Lower leg skin (tissue), 3 donors: ENCODE results near the gene C3orf85.

Source experiments
- POLR2A ChIP-seq, 2 donors: fragments of 450-650 bp; IDR thresholded peaks; one replicate each; pipeline ENCODE4 v1.6.1; 2016 to 2017; ENCODE audit warnings: antibody characterized with exemption in 2 of 2, mild to moderate bottlenecking in 1 of 2, moderate library complexity in 1 of 2
- TF ChIP-seq, protein P1 (sequence below), 3 donors: fragments of 450-650 bp; IDR thresholded peaks; one replicate each; pipeline ENCODE4 v1.5.1; 2016; ENCODE audit warnings: antibody characterized with exemption in 3 of 3, mild to moderate bottlenecking in 3 of 3, moderate library complexity in 2 of 3

DNA sequence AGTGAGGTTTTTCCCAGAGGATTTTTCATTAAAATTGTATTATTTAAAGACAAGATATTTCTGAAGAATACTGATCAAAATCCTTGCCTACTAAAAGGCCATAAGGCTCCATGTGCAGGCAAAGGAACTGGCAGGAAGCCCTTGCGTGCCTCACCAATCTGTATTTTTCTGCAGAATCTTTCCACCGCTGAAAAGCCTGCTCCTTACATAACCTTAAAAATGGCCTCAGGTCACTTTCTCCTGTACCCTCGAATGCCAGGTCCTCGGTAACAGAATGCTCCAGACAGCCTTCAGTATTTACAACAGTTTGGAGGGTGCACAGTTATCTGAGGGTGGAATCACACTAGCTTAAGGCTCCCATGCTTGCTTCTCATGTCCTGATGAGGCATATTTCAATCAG is 21.8 kb upstream of the C3orf85 start:
- TF ChIP-seq, protein P1, sequence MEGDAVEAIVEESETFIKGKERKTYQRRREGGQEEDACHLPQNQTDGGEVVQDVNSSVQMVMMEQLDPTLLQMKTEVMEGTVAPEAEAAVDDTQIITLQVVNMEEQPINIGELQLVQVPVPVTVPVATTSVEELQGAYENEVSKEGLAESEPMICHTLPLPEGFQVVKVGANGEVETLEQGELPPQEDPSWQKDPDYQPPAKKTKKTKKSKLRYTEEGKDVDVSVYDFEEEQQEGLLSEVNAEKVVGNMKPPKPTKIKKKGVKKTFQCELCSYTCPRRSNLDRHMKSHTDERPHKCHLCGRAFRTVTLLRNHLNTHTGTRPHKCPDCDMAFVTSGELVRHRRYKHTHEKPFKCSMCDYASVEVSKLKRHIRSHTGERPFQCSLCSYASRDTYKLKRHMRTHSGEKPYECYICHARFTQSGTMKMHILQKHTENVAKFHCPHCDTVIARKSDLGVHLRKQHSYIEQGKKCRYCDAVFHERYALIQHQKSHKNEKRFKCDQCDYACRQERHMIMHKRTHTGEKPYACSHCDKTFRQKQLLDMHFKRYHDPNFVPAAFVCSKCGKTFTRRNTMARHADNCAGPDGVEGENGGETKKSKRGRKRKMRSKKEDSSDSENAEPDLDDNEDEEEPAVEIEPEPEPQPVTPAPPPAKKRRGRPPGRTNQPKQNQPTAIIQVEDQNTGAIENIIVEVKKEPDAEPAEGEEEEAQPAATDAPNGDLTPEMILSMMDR (IDR thresholded peaks at IDR 0.05) = no peak
- no peak for TF ChIP-seq POLR2A (IDR thresholded peaks at IDR 0.05)
